ENCODE data around the gene ST7.
"Not testable (repeated sequence)": the region's sequence is repeated elsewhere in the genome, so short reads cannot be mapped to it uniquely, and the experiment has no call there.

DNA sequence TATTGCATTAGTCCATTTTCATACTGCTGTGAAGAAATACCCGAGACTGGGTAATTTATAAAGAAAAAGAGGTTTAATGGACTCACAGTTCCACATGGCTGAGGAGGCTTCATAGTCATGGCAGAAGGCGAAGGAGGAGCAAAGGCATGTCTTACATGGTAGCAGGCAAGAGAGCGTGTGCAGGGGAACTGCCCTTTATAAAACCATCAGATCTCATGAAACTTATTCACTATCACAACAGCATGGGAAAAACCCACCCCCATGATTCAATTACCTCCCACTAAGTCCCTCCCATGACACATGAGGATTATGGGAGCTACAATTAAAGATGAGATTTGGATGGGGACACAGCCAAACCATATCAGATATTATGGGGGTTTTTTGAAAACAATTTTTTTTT is 21.7 kb downstream of the ST7 start:
- TF ChIP-seq, protein P1, sequence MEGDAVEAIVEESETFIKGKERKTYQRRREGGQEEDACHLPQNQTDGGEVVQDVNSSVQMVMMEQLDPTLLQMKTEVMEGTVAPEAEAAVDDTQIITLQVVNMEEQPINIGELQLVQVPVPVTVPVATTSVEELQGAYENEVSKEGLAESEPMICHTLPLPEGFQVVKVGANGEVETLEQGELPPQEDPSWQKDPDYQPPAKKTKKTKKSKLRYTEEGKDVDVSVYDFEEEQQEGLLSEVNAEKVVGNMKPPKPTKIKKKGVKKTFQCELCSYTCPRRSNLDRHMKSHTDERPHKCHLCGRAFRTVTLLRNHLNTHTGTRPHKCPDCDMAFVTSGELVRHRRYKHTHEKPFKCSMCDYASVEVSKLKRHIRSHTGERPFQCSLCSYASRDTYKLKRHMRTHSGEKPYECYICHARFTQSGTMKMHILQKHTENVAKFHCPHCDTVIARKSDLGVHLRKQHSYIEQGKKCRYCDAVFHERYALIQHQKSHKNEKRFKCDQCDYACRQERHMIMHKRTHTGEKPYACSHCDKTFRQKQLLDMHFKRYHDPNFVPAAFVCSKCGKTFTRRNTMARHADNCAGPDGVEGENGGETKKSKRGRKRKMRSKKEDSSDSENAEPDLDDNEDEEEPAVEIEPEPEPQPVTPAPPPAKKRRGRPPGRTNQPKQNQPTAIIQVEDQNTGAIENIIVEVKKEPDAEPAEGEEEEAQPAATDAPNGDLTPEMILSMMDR (IDR thresholded peaks at IDR 0.05), result not testable (repeated sequence)
- not testable (repeated sequence) for TF ChIP-seq EP300 (IDR thresholded peaks at IDR 0.05; ENCODE audit: low read depth); POLR2A (IDR thresholded peaks at IDR 0.05); POLR2AphosphoS5 (IDR thresholded peaks at IDR 0.05)

All from transverse colon (tissue), 4 donors.